K562 (cell line): ENCODE results near the gene PMPCB. TPM values are rescaled to one million over a fixed set of nuclear protein-coding genes. Genes with fewer than 3 reads are reported as not detected.

Experiments
- CHD1 ChIP-seq: fragments of 200-600 bp; sonication (generic); IDR thresholded peaks from one replicate; pipeline ENCODE4 v1.6.1; 2012; ENCODE audit warnings: mild to moderate bottlenecking, moderate library complexity, low read length, inconsistent platforms
- ETV5 ChIP-seq: sonication (generic); formaldehyde crosslinking; IDR thresholded peaks from 2 replicates; pipeline ENCODE4 v1.4.0; 2020; ENCODE audit warnings: low read depth, mild to moderate bottlenecking, missing genetic modification reagents
- MAFK ChIP-seq: IDR thresholded peaks from 2 replicates; pipeline ENCODE4 v1.6.1; 2011; ENCODE audit warnings: low read length, improper control_type of control experiment
- MEF2A ChIP-seq: IDR thresholded peaks from 2 replicates; pipeline ENCODE4 v1.6.1; 2011; ENCODE audit warnings: low read depth, mild to moderate bottlenecking, low read length, moderate library complexity; ENCODE audit not compliant: control insufficient read depth
- PYGO2 ChIP-seq: fragments of 450-650 bp; IDR thresholded peaks from 2 replicates; pipeline ENCODE4 v1.6.1; 2016; ENCODE audit warnings: mild to moderate bottlenecking, missing genetic modification characterization, moderate library complexity, missing compliant biosample characterization
- RBM39 ChIP-seq: fragments of 200-400 bp; formaldehyde crosslinking; optimal IDR thresholded peaks from 2 replicates; pipeline ENCODE3; 2018; ENCODE audit warnings: low read depth, low read length
- SAFB ChIP-seq: fragments of 200-400 bp; formaldehyde crosslinking; IDR thresholded peaks from 2 replicates; pipeline ENCODE4 v1.6.1; 2017; ENCODE audit warnings: low read depth, low read length, borderline replicate concordance
- SRSF7 ChIP-seq: fragments of 200-400 bp; formaldehyde crosslinking; optimal IDR thresholded peaks from 2 replicates; pipeline ENCODE3; 2017; ENCODE audit warnings: mild to moderate bottlenecking, low read depth, low read length
- TRIM24 ChIP-seq, 2 experiments: fragments of 450-650 bp; IDR thresholded peaks; 2 replicates each; pipeline ENCODE4 v1.6.1; 2016
- YBX1 ChIP-seq: fragments of 450-650 bp; IDR thresholded peaks from 2 replicates; pipeline ENCODE4 v1.7.1; 2016; ENCODE audit warnings: mild to moderate bottlenecking
- ZFPM2 ChIP-seq: fragments of 250-450 bp; sonication (Bioruptor Pico); IDR thresholded peaks from 2 replicates; pipeline ENCODE4 v1.5.1; 2022; ENCODE audit warnings: mild to moderate bottlenecking
- ZNF140 ChIP-seq: fragments of 250-450 bp; sonication (Bioruptor Pico); IDR thresholded peaks from 2 replicates; pipeline ENCODE4 v1.8.0; 2021; ENCODE audit warnings: moderate library complexity, mild to moderate bottlenecking, inconsistent platforms
- ZNF175 ChIP-seq: fragments of 200-800 bp; sonication (Bioruptor generic); IDR thresholded peaks from 2 replicates; pipeline ENCODE4 v1.6.1; 2016; ENCODE audit warnings: low read depth, mild to moderate bottlenecking, missing genetic modification characterization, missing compliant biosample characterization
- ZNF274 ChIP-seq: IDR thresholded peaks from 2 replicates; pipeline ENCODE4 v1.6.1; 2011; ENCODE audit warnings: low read depth, mild to moderate bottlenecking, low read length, moderate library complexity, borderline replicate concordance
- ZNF707 ChIP-seq: fragments of 250-450 bp; sonication (Bioruptor Pico); conservative IDR thresholded peaks from 2 replicates; pipeline ENCODE4 v1.8.0; 2022; ENCODE audit warnings: inconsistent platforms, mild to moderate bottlenecking, moderate library complexity
- polyA plus RNA-seq, 8 experiments: library from polyadenylated mRNA; depleted of rRNA in 4 of 8; stranded (reverse) in 5 of 8; unstranded in 3 of 8; fragments of >200 nt; fragmentation: Nextera tagmentation in 2 of 8; fragmentation: Illumina TruSeq in 1 of 8; extraction: Ambion mirVana in 2 of 8; extraction: Trizol in 1 of 8; gene quantifications; 2 replicates each; pipeline versions ENCODE4 v1.2.1 to v1.2.3, GENCODE V29; 2011 to 2014; ENCODE audit warnings: inconsistent platforms in 1 of 8, missing spikeins in 1 of 8
- total RNA-seq, 7 experiments: library from RNA; depleted of rRNA in 6 of 7; stranded (reverse); fragments of >200 nt in 6 of 7; fragmentation: Illumina TruSeq in 2 of 7; extraction: Trizol in 2 of 7; gene quantifications; 2 replicates each; pipeline versions ENCODE4 v1.2.1 to v1.2.3, GENCODE V29; 2011 to 2021; ENCODE audit warnings: low replicate concordance in 1 of 7
- TF ChIP-seq, protein P1 (sequence below): fragments of 450-650 bp; formaldehyde crosslinking; IDR thresholded peaks from 2 replicates; pipeline ENCODE4 v1.4.0; 2022; ENCODE audit warnings: missing genetic modification characterization
- TF ChIP-seq, protein P2 (sequence below): sonication (generic); formaldehyde crosslinking; IDR thresholded peaks from 2 replicates; pipeline ENCODE4 v1.4.0; 2020; ENCODE audit warnings: mild to moderate bottlenecking, missing genetic modification reagents
- TF ChIP-seq, protein P3 (sequence below): fragments of 450-650 bp; IDR thresholded peaks from 2 replicates; pipeline ENCODE4 v1.6.1; 2017; ENCODE audit warnings: mild to moderate bottlenecking, moderate library complexity

The PMPCB gene
- total and polyA plus RNA-seq, 9 of the 15 experiments (the other 6 are each of a cell fraction or from before 2014, with no cell fraction given), result 61.2 to 209 (median 105) TPM

DNA sequence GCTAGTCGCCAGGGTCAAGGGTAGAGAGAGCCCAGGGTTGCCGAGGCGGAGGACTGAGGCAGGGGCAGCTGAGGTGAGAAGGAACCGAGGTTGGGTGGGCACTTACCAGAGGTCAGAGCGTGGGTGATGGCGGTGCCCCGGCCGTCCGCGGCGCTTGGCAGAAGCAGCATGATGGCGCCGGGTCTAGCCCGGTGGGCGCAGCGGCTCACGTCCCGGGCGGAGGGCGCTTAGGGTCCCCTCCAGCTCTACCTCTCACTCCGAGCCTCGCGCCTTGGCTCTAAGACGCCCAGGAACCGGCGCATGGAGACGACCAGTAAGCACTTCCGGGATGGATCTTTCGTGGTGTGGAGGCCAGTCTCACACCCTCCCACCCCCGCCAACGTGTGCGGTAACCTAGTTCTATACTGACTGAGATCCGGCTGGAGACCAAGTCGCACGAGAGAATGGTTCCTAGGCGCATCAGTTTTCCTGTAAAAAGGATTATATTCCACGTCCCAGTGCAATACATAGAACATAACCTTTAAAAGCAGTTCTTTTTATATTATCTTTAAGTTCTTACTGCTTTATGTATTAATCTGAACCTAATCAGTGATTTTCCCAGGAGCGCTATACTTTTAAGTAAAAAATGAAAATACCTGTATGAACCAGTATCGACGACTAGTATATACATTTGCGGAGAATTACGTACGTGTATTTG is 47.4 kb downstream of the PMPCB start, which contains the start of gene DNAJC2 (continued):
- TF ChIP-seq ZNF707 (no peak), CHD1 (peak; percentile 75), TRIM24 (IDR thresholded peaks at IDR 0.05) (peak in 1 of 2 experiments; percentile 97; a peak in 2 of 4 replicates), ZNF140 (no peak), ZFPM2 (no peak), ZNF175 (CRISPR knock-in tag) (0 out of 2 replicates have a peak, but pooled peaks have one; percentile 34), ETV5 (CRISPR knock-in tag) (peak; percentile 67; the same call in 1 of the 2 replicates), MEF2A (peak; percentile 39; the same call in 1 of the 2 replicates), SRSF7 (no peak), RBM39 (peak; percentile 85), PYGO2 (tag) (no peak), MAFK (peak; percentile 63), ZNF274 (no peak), SAFB (no peak), YBX1 (no peak)
- TF ChIP-seq, protein P1, sequence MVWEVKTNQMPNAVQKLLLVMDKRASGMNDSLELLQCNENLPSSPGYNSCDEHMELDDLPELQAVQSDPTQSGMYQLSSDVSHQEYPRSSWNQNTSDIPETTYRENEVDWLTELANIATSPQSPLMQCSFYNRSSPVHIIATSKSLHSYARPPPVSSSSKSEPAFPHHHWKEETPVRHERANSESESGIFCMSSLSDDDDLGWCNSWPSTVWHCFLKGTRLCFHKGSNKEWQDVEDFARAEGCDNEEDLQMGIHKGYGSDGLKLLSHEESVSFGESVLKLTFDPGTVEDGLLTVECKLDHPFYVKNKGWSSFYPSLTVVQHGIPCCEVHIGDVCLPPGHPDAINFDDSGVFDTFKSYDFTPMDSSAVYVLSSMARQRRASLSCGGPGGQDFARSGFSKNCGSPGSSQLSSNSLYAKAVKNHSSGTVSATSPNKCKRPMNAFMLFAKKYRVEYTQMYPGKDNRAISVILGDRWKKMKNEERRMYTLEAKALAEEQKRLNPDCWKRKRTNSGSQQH (CRISPR knock-in tag), result no peak
- TF ChIP-seq, protein P2, sequence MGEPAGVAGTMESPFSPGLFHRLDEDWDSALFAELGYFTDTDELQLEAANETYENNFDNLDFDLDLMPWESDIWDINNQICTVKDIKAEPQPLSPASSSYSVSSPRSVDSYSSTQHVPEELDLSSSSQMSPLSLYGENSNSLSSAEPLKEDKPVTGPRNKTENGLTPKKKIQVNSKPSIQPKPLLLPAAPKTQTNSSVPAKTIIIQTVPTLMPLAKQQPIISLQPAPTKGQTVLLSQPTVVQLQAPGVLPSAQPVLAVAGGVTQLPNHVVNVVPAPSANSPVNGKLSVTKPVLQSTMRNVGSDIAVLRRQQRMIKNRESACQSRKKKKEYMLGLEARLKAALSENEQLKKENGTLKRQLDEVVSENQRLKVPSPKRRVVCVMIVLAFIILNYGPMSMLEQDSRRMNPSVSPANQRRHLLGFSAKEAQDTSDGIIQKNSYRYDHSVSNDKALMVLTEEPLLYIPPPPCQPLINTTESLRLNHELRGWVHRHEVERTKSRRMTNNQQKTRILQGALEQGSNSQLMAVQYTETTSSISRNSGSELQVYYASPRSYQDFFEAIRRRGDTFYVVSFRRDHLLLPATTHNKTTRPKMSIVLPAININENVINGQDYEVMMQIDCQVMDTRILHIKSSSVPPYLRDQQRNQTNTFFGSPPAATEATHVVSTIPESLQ, result peak; percentile 51; the same call in 1 of the 2 replicates
- TF ChIP-seq, protein P3, sequence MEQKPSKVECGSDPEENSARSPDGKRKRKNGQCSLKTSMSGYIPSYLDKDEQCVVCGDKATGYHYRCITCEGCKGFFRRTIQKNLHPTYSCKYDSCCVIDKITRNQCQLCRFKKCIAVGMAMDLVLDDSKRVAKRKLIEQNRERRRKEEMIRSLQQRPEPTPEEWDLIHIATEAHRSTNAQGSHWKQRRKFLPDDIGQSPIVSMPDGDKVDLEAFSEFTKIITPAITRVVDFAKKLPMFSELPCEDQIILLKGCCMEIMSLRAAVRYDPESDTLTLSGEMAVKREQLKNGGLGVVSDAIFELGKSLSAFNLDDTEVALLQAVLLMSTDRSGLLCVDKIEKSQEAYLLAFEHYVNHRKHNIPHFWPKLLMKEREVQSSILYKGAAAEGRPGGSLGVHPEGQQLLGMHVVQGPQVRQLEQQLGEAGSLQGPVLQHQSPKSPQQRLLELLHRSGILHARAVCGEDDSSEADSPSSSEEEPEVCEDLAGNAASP, result no peak
